ENCODE results near the gene SCMH1.

SCMH1 gene

GRCh38 chr1:41025979-41026819 lies 215.9 kb downstream of the SCMH1 start:
- DNase-seq (ENCODE audit: low read depth, low spot score): no peak

DNA sequence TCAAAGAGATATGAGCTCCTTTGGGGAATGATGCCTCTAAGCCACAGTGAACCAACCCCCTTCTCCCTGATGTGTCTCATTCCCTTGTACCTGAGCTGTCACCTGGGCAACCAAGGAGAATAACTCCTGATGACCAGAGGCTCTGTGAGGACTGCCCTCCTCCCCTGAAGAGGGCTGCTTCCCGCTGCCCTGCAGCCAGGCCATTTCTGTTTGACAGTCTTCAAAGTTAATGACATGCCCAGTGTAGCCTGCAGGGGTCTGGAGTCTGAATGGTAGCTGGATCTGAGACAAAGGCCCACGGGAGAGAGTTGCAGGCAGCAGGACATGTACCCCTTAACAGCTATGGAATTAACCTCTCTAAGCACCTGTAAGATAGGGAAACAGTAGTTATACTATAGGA lies 217.2 kb downstream of the SCMH1 start:
- no peak for DNase-seq (ENCODE audit: low read depth, low spot score)

- no peak for DNase-seq (ENCODE audit: low read depth, low spot score)
Measured at GRCh38 chr1:41023279-41023990, 218.7 kb downstream of the SCMH1 start.

DNA sequence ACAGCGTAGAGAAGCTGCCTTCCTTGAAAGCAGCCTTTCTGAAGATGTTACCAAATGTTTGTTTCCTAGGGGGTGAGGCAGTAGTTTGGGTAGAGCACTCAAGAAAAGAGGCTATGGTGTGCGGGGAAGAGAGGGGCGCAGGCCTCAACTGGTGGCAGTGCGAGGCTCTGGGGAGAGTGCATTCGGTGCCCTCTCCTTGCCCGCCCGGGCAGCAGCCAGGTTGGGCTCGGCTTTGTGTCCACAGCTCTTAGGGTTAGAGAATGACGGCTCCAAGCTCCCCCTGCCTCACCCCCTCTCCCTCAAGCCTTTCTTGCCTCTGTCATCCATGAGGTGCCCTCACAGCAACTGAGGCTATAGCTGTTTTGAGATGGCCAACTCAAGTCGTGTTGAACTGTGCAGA lies 219.7 kb downstream of the SCMH1 start:
- DNase-seq (ENCODE audit: low read depth, low spot score): no peak

DNA sequence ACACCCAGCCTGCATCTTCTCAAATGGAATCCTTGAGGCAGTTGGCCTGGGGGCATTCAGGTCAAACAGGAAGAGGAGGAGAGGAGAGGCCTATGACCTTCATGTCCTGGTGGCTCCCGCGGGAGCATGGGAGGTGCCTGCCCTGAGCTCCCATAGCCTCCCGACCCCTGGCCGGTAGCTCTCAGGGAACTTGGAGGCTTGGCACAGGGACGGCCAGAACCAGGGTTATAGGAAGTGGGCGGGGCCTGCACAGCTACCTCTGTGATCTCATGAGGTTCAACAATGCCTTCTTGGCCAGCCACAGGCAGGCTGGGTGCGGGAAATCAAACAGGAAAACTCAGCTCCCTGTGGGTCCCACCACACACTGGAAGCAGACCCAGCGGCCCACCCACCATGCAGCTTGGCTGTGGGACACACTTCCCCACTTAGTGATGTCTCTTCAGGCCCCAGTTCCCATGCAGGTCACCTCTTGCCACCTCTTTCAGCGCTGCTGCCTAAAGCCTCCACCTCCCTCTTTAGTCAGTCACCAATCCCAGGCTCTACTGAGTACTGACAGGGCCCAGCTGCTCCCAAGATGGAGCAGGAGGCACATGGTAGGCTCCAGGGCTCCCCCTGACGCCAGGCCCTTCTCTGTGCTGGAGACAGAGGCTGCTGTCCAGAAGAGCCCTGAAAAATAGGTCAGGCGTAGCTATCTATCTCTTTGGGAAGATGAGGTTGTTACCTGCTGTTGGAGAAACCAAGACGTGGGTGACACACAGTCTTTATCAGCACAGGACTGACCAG lies 220.4 kb downstream of the SCMH1 start, which contains the start of gene SLFNL1:
TSS of gene SLFNL1 (minus strand) at position 200 of the 783 bp plus-strand sequence. CDS start 1,065 bp downstream, outside the sequence.
- no peak for DNase-seq (ENCODE audit: low read depth, low spot score)

- DNase-seq (ENCODE audit: low read depth, low spot score): no peak
Measured at GRCh38 chr1:41020654-41021053, 221.5 kb downstream of the SCMH1 start.

DNA sequence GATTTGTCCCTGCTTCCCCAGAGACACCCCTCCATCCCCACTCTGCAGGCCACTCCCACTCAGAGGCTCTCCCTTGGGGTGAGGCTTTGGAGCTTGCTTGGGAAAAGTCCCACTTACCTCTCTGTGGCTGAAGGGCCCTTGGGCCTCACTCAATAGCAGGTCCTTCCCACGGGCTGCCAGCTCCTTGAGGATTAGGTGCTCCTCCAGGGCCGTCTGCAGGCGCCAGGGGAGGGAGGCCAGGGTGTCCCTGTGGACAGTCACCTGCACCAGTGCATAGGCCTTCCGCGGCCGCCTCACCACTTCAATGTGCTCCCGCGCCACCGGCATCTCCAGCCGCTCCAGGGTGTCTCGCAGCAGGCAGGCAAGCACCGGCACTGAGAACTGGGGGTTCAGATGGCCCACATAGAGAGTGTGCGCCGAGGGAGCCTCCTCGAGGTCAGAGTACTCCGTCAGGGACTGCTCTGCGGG lies 222.0 kb downstream of the SCMH1 start:
- no peak for DNase-seq (ENCODE audit: low read depth, low spot score)

GRCh38 chr1:41019353-41019745 lies 222.8 kb downstream of the SCMH1 start:
- no peak for DNase-seq (ENCODE audit: low read depth, low spot score)

GRCh38 chr1:41018018-41018410 lies 224.1 kb downstream of the SCMH1 start:
- DNase-seq (ENCODE audit: low read depth, low spot score): no peak

DNA sequence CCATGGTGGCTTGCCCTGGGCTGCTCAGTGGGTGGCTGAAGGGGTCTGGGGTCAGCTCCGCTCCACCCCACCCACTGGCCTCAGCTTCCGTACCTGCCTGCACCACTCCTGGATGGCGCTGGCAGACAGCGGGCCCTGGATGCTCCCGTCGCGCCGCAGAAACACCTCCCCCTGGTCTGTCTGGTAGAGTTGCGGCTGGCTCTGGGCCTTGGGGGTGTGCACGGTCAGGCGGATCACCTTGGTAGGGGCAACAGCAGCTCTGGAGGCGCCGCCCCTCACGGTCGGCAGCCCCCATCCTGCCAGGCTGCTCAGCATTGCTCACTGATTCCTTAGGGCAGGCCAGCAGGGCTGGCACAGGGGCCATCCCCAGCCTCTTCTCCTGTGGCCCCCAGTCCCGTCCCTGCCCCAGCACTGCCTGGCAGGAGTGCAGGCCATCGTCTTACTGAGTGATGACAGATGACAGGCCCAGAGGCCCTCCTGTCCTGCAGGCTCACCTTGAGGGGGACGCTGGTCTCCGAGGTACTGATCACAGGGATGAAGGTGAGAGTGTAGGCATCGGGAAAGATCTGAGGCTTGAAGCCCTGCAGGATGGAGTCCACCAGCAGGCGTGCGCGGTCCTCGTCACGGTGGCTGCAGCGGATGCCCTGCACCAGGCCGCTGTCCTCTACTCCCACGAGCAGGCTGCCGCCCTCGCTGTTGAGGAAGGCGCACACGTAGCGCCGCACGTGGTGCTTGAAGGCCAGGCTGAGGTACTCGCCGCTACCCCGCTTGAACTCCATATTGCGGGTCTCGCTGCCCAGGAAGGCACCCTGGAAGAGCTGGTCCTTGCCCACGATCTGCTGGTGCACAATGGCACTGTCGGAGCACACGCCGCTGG lies 224.7 kb downstream of the SCMH1 start:
- DNase-seq (ENCODE audit: low read depth, low spot score): no peak

DNA sequence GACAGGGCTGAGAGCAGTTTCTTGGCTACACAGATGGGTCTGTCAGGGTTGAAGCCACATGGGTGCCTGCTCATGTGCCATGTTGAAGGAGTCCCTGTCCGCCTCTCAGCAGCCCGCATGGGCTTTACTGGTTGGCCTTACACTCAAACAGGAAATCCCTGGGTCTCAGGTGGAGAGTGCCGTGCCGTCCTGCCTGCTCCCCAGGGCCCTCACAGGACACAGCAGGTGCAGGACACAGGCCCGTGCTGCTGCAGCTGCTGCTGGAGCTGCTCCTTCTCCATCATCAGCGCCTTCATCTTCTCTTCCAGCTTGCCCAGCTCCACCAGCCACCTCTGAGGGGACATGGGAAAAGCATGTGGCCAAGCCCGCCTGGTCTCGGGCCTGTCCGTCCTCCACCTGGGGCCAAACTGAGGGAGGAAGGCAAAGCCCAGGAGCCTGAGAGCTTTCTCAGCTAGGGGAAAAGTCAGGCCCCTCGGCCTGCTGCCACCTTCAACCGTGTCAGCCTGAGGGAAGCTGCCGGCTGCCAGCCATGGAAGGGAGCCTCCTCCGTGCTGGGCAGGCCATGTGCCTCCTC lies 226.1 kb downstream of the SCMH1 start:
- no peak for DNase-seq (ENCODE audit: low read depth, low spot score)

- no peak for DNase-seq (ENCODE audit: low read depth, low spot score)
Measured at GRCh38 chr1:41015281-41015896, 226.7 kb downstream of the SCMH1 start.

DNA sequence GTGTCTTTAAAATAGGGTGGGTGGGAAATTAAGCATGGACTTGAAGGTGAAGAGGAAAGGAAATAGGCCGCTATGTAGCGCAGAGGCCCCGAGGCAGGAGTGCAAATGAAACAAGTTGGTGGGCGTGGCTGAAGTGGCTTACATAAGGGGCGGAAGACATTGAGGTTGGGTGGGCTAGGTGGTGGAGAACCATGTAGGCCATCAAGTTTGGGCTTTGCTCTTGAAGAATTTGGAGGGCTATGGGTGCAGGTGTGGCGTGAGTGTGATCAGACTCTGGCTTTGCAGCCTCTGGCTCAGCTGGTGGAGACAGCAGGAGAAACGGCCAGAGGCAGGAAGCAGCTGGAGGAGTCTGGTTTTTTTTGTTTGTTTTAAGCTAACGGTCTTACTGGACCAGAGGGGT lies 227.2 kb downstream of the SCMH1 start:
- DNase-seq (ENCODE audit: low read depth, low spot score): no peak

DNA sequence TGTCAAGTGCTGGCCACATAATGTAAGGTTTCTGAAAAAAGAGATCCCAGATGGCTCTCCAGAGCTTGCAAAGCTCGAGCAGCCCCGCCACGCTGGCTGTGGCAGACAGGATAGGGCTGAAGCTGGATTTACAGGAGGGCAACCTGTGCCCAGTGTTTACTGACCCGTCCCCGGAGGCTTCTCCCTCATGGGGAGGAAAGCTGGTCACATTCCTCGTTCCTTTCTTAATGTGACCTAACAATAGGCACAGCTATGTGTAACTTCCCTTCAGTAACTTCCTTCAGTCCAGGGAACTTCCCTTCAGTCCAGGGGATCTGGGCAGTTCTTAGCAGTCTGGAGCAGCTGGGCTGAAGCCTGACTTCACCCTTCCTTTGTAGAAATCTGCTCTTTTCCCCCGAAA lies 228.3 kb downstream of the SCMH1 start:
- no peak for DNase-seq (ENCODE audit: low read depth, low spot score)

DNA sequence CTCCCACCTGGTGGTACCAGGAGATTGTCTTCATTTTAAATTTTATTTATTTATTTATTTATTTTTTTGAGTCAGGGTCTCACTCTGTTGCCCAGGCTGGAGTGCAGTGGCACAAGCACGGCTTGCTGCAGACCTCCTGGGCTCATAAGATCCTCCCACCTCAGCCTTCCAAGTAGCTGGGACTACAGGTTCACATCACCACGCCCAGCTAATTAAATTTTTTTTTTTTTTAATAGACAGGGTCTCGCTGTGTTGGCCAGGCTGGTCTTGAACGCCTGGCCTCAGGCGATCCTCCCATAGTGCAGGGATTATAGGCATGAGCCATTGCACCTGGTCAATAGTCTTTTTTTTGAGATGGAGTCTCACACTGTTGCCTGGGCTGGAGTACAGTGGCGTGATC lies 229.1 kb downstream of the SCMH1 start:
- DNase-seq (ENCODE audit: low read depth, low spot score): no peak

DNA sequence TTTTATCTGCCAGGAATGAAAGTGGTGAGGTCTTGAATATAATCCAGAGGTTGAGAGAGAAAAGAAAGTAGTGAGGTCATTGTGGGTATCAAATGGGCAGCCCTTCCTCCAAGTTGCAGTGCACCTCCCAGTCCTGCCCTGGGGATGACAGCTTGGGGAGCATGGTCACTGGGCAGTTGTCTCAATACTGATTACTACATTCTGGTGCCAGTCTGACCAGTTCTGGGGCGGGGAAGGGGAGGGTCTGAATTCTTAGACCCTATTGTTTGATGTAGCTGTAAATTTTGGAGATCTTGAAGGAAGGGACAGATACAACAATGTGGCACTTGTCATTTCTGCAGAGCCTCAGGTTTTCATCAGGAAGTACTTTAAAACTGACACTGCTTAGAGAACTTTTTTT lies 231.8 kb downstream of the SCMH1 start:
- DNase-seq (ENCODE audit: low read depth, low spot score): no peak

DNA sequence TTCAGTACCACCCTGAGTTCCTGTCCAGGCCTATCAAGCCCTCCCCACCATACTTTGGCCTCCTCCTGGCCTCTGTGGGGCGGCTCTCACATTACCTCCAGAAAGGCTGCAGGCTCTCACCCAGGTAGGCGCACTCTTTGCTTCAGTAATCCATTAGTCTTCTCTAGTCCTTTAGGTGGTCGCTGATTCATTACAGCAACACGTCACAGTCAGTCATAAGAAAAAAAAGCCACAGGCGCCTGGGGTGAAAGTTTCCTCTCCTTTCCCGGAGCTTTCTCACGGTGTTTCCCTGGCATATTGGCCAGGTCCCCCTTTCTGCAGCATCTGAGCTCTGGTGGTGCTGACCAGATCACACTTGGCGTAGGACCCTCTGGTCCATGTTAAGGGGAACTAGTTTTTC lies 232.6 kb downstream of the SCMH1 start:
- DNase-seq (ENCODE audit: low read depth, low spot score): no peak

DNA sequence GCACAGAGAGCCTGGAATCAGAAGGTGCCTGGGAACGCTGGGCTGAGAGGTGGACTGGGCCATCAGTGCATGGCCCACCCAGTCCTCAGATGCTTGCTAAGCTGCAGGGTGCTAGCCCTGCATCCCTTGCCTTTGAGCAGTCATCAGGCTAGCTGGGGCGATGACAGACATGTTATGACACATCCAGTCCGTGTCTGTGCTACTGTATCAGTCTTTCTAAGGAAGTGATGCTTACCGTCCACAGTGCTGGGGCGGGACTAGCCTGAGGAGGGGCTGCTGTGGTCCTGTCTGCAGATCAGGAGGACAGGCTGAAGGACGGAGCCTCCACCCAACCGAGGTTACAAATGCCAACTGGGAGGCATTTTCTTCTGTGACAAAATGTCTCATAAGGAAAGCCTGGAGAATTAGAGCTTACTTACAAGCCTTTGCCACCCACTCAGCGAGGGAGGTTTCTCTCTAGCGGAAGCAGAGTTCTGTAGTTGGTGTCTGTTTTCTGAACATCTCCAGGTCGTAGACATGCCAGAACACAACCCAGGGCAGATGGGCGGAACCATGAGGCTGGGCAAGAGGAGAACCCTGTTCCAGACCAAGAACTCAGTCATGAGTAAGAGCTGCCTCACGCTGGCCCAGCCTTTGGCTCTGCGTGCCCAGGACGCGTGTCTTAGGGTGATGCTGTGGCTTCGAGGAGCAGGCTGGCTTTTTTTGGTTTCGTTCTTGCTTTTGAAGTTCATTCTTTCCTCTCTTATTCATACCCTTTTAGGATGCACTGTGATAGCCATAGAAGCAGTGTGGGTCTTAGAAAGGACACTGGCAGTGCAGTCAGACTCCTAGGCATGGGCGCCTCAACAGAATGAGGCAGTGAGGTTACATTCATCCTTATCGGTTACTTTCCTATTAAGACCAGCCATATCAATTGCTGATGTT lies 234.9 kb downstream of the SCMH1 start:
- no peak for DNase-seq (ENCODE audit: low read depth, low spot score)

GRCh38 chr1:41005876-41006275 lies 236.2 kb downstream of the SCMH1 start:
- DNase-seq (ENCODE audit: low read depth, low spot score): no peak

Data from smooth muscle cell of the brain vasculature (primary cell).